GM19023 (cell line): ENCODE results near the gene HOOK2.

Experiments
- ATAC-seq: cut with Tn5 transposase; IDR thresholded peaks from one replicate; pipeline ENCODE4 v1.9.1; 2021; ENCODE audit warnings: mild to moderate bottlenecking, moderate library complexity; ENCODE audit not compliant: unreplicated experiment

HOOK2 gene

GRCh38 chr19:12793290-12794195, 18.2 kb upstream of the HOOK2 start:
- ATAC-seq: peak; percentile 31

GRCh38 chr19:12792853-12793289, 17.5 kb upstream of the HOOK2 start:
- no peak for ATAC-seq

- ATAC-seq: no peak
Observed at GRCh38 chr19:12792051-12792852, 16.9 kb upstream of the HOOK2 start.

- ATAC-seq: peak; percentile 28
Observed at GRCh38 chr19:12791345-12792050, 16.1 kb upstream of the HOOK2 start, which contains the start of gene JUNB. TSS of gene JUNB (plus strand) at chr19:12791486. CDS start at chr19:12791772, 286 bp downstream.

GRCh38 chr19:12790628-12791344, 15.4 kb upstream of the HOOK2 start:
- no peak for ATAC-seq

GRCh38 chr19:12789904-12790619, 14.7 kb upstream of the HOOK2 start:
- peak; percentile 38 for ATAC-seq

GRCh38 chr19:12789098-12789903, 13.9 kb upstream of the HOOK2 start:
- ATAC-seq: no peak

- ATAC-seq: no peak
Observed at GRCh38 chr19:12788682-12789097, 13.3 kb upstream of the HOOK2 start.

GRCh38 chr19:12788042-12788681, 12.8 kb upstream of the HOOK2 start:
- ATAC-seq: no peak

- ATAC-seq: no peak
Observed at GRCh38 chr19:12787458-12787857, 12.1 kb upstream of the HOOK2 start.

GRCh38 chr19:12786952-12787351, 11.6 kb upstream of the HOOK2 start:
- no peak for ATAC-seq

GRCh38 chr19:12786141-12786870, 11.0 kb upstream of the HOOK2 start:
- ATAC-seq: no peak

GRCh38 chr19:12785431-12786031, 10.2 kb upstream of the HOOK2 start:
- no peak for ATAC-seq

GRCh38 chr19:12784871-12785430, 9.6 kb upstream of the HOOK2 start:
- no peak for ATAC-seq

GRCh38 chr19:12784394-12784870, 9.1 kb upstream of the HOOK2 start:
- no peak for ATAC-seq

GRCh38 chr19:12783849-12784393, 8.6 kb upstream of the HOOK2 start:
- no peak for ATAC-seq
